B cell (primary cell): ENCODE results near the gene SEZ6L.

Experiments used
- EZH2 ChIP-seq: IDR thresholded peaks from 2 replicates; pipeline ENCODE4 v1.6.1; 2012; ENCODE audit warnings: borderline replicate concordance, low read depth, mild to moderate bottlenecking, moderate library complexity, low read length; ENCODE audit not compliant: insufficient read depth, poor library complexity, severe bottlenecking
- TF ChIP-seq, protein P1 (sequence below): fragments of 200-600 bp; IDR thresholded peaks from one replicate; pipeline ENCODE4 v1.8.0; 2022; ENCODE audit warnings: antibody characterized with exemption, mild to moderate bottlenecking

DNA sequence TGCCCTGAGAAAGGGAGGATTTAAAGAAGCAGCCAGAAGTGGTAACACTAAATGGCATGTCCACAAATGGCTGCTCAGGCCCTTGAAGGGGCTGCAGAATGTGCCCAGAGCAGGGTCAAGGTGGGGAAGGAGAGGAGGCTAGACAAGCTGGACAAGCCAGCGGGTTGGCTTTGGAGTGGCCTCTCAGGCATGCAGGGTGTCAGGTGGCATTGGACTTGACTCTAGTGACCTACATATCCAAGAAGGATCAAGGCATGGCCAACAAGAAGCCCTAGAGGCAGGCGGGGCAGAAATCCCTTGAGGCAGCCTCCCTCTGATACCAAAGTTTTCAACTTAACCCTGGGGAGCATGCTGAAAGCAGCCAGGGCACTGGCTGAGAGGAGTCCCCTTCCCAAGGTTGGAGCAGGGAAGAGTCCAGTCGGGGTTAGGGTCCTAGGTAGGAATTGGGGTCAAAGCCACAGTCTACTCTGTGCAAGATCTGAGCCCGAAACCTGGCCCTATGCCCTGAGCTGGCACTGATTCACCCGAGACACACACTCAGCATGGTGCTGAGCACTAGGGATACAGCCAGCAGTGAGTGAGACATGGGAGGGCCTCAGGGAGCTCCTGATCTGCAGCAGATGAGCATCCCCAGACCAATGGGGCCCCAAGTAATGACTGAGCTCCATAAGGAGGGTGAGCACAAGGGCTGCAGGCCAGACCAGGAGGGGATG lies 164.0 kb downstream of the SEZ6L start:
- TF ChIP-seq, protein P1, sequence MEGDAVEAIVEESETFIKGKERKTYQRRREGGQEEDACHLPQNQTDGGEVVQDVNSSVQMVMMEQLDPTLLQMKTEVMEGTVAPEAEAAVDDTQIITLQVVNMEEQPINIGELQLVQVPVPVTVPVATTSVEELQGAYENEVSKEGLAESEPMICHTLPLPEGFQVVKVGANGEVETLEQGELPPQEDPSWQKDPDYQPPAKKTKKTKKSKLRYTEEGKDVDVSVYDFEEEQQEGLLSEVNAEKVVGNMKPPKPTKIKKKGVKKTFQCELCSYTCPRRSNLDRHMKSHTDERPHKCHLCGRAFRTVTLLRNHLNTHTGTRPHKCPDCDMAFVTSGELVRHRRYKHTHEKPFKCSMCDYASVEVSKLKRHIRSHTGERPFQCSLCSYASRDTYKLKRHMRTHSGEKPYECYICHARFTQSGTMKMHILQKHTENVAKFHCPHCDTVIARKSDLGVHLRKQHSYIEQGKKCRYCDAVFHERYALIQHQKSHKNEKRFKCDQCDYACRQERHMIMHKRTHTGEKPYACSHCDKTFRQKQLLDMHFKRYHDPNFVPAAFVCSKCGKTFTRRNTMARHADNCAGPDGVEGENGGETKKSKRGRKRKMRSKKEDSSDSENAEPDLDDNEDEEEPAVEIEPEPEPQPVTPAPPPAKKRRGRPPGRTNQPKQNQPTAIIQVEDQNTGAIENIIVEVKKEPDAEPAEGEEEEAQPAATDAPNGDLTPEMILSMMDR, result no peak
- TF ChIP-seq EZH2, result no peak
